NCI-H2107 treated with DMSO at 0.1 percent for 48 hours (cell line): ENCODE measurements around the gene MED29.
"Not testable (repeated sequence)": the region's sequence is repeated elsewhere in the genome, so short reads cannot be mapped to it uniquely, and the experiment has no call there.

Experiments
- DNase-seq: peaks from one replicate; lab custom pipeline; 2025; ENCODE audit not compliant: unreplicated experiment; lab: John Stamatoyannopoulos, UW

The MED29 gene

GRCh38 chr19:39370735-39371134, 20.4 kb upstream of the MED29 start:
- no peak for DNase-seq

GRCh38 chr19:39372047-39372802, 19.0 kb upstream of the MED29 start:
- no peak for DNase-seq

GRCh38 chr19:39372941-39373340, 18.2 kb upstream of the MED29 start:
- no peak for DNase-seq

GRCh38 chr19:39375929-39376328, 15.2 kb upstream of the MED29 start:
- DNase-seq, result no peak

- no peak for DNase-seq
Measured at GRCh38 chr19:39377373-39378362, 13.5 kb upstream of the MED29 start.

GRCh38 chr19:39379366-39379765, 11.8 kb upstream of the MED29 start:
- not testable (repeated sequence) for DNase-seq

GRCh38 chr19:39379865-39380396, 11.2 kb upstream of the MED29 start:
- no peak for DNase-seq

- no peak for DNase-seq
Measured at GRCh38 chr19:39380521-39381502, 10.4 kb upstream of the MED29 start.

GRCh38 chr19:39381910-39382611, 9.1 kb upstream of the MED29 start:
- DNase-seq, result no peak

- DNase-seq, result no peak
Measured at GRCh38 chr19:39382991-39383828, 8.0 kb upstream of the MED29 start.

- DNase-seq, result no peak
Measured at GRCh38 chr19:39384839-39385568, 6.2 kb upstream of the MED29 start.

GRCh38 chr19:39385629-39386411, 5.4 kb upstream of the MED29 start:
- DNase-seq, result no peak

- DNase-seq, result no peak
Measured at GRCh38 chr19:39386557-39386956, 4.6 kb upstream of the MED29 start.

GRCh38 chr19:39388657-39389056, 2.5 kb upstream of the MED29 start:
- no peak for DNase-seq

- no peak for DNase-seq
Measured at GRCh38 chr19:39389631-39390414, 1.4 kb upstream of the MED29 start.

GRCh38 chr19:39390451-39390750, 777 bp upstream of the MED29 start:
- DNase-seq, result no peak
